ENCODE data around the gene TSPAN32. TPM values are rescaled to one million over a fixed set of nuclear protein-coding genes. Genes with fewer than 3 reads are reported as not detected.
A peak's percentile ranks its signal among the peaks of the same experiment; 100 is the strongest.

TSPAN32 gene
- total RNA-seq, 1 experiment from 2014 or later = 0.05 TPM

GRCh38 chr11:2302896-2303626 lies 1.2 kb downstream of the TSPAN32 start:
- DNase-seq (ENCODE audit: low read depth) = no peak

- DNase-seq (ENCODE audit: low read depth) = no peak
These were observed 2.1 kb downstream of the TSPAN32 start for GRCh38 chr11:2303627-2304505.

- no peak for DNase-seq (ENCODE audit: low read depth)
These were observed 2.8 kb downstream of the TSPAN32 start for GRCh38 chr11:2304506-2305139.

- peak; percentile 47 for DNase-seq (ENCODE audit: low read depth)
These were observed 3.4 kb downstream of the TSPAN32 start for GRCh38 chr11:2305140-2305778.

GRCh38 chr11:2305788-2306451 lies 4.1 kb downstream of the TSPAN32 start:
- no peak for DNase-seq (ENCODE audit: low read depth)

- peak; percentile 35 for DNase-seq (ENCODE audit: low read depth)
These were observed 4.6 kb downstream of the TSPAN32 start for GRCh38 chr11:2306452-2306823.

GRCh38 chr11:2306877-2307500 lies 5.2 kb downstream of the TSPAN32 start:
- no peak for DNase-seq (ENCODE audit: low read depth)

- no peak for DNase-seq (ENCODE audit: low read depth)
These were observed 5.9 kb downstream of the TSPAN32 start for GRCh38 chr11:2307501-2308331.

GRCh38 chr11:2308713-2309112 lies 6.9 kb downstream of the TSPAN32 start:
- no peak for DNase-seq (ENCODE audit: low read depth)

GRCh38 chr11:2309251-2310072 lies 7.6 kb downstream of the TSPAN32 start:
- DNase-seq (ENCODE audit: low read depth) = no peak

GRCh38 chr11:2310073-2310785 lies 8.4 kb downstream of the TSPAN32 start:
- no peak for DNase-seq (ENCODE audit: low read depth)

- no peak for DNase-seq (ENCODE audit: low read depth)
These were observed 9.1 kb downstream of the TSPAN32 start for GRCh38 chr11:2310786-2311352.

- DNase-seq (ENCODE audit: low read depth) = no peak
These were observed 9.7 kb downstream of the TSPAN32 start for GRCh38 chr11:2311353-2312133.

- DNase-seq (ENCODE audit: low read depth) = peak; percentile 68
These were observed 10.6 kb downstream of the TSPAN32 start for GRCh38 chr11:2312232-2313042.

- no peak for DNase-seq (ENCODE audit: low read depth)
These were observed 11.5 kb downstream of the TSPAN32 start for GRCh38 chr11:2313051-2313951.
